Natural killer cell (primary cell): ENCODE data around the gene CCNB2. TPM values are rescaled to one million over a fixed set of nuclear protein-coding genes. Genes with fewer than 3 reads are reported as not detected.

ENCODE experiments used
- ATAC-seq, 3 donors: fragments of 150-1000 bp in 2 of 3; fragments of 200-7000 bp in 1 of 3; cut with Tn5 transposase; 1 replicate in 1 of 3; 2 replicates in 2 of 3; pipeline ENCODE4 v1.10.0; 2021; ENCODE audit warnings: mild to moderate bottlenecking in 2 of 3, moderate library complexity in 2 of 3
- DNase-seq, 2 donors: peaks; one replicate each; pipeline versions ENCODE4 v3.0.0 to v3.0.0-alpha.2; 2013 to 2021; ENCODE audit warnings: mixed read lengths in 1 of 2
- H3K27ac ChIP-seq: one replicate; pipeline ENCODE4 v1.5.1; 2013; ENCODE audit warnings: mild to moderate bottlenecking, low read length
- H3K27me3 ChIP-seq: one replicate; pipeline ENCODE4 v1.6.1; 2013; ENCODE audit warnings: low read length; ENCODE audit not compliant: control insufficient read depth, insufficient read depth
- H3K36me3 ChIP-seq: one replicate; pipeline ENCODE4 v1.6.1; 2013; ENCODE audit warnings: low read length; ENCODE audit not compliant: control insufficient read depth, insufficient read depth
- H3K4me1 ChIP-seq: one replicate; pipeline ENCODE4 v1.6.1; 2013; ENCODE audit warnings: low read length; ENCODE audit not compliant: control insufficient read depth, insufficient read depth
- H3K4me3 ChIP-seq: one replicate; pipeline ENCODE4 v1.5.1; 2013; ENCODE audit warnings: low read length
- H3K9me3 ChIP-seq: one replicate; pipeline ENCODE4 v1.6.1; 2013; ENCODE audit warnings: low read length; ENCODE audit not compliant: control insufficient read depth, insufficient read depth
- H3K27ac Mint-ChIP-seq, 2 donors: one replicate each; pipeline ENCODE4 v1.8.0; 2022; ENCODE audit warnings: mild to moderate bottlenecking in 2 of 2, mixed read lengths in 2 of 2, moderate library complexity in 1 of 2
- H3K27me3 Mint-ChIP-seq, 2 donors: one replicate each; pipeline ENCODE4 v1.8.0; 2022; ENCODE audit warnings: low read depth in 2 of 2, mixed read lengths in 2 of 2
- H3K36me3 Mint-ChIP-seq: one replicate; pipeline ENCODE4 v1.8.0; 2022; ENCODE audit warnings: mixed read lengths
- H3K4me1 Mint-ChIP-seq, 2 donors: one replicate each; pipeline ENCODE4 v1.8.0; 2022; ENCODE audit warnings: mixed read lengths in 2 of 2
- H3K4me3 Mint-ChIP-seq: one replicate; pipeline ENCODE4 v1.8.0; 2022; ENCODE audit warnings: mild to moderate bottlenecking, moderate library complexity, mixed read lengths
- H3K9me3 Mint-ChIP-seq, 2 donors: one replicate each; pipeline ENCODE4 v1.8.0; 2022; ENCODE audit warnings: mixed read lengths in 2 of 2
- CTCF ChIP-seq: fragments of 200-600 bp; IDR thresholded peaks from one replicate; pipeline ENCODE4 v1.8.0; 2022; ENCODE audit warnings: antibody characterized with exemption
- WGBS: methylation state at CpG from one replicate; pipeline ENCODE4 v1.1.7; 2013; ENCODE audit warnings: missing lambda C conversion rate; ENCODE audit not compliant: insufficient coverage; 5-methylcytosine and 5-hydroxymethylcytosine counted together
- intact Hi-C: fragments of 100-400 bp; cut with micrococcal nuclease; formaldehyde crosslinking; loops from one replicate; pipeline ENCODE4 v1.14.2; 2022
- total RNA-seq, 4 donors: library from RNA; stranded (reverse); fragments of 120-200 nt in 1 of 4; gene quantifications; one replicate each; pipeline versions ENCODE4 v1.2.3 to v1.2.4, GENCODE V29; 2013 to 2022

Gene CCNB2
- total RNA-seq, 3 donors from 2014 or later (not counting 1 experiment from before 2014, with no cell fraction given) = 0.47 to 1.4 (median 1.1) TPM

- Histone ChIP-seq H3K9me3 (no peaks in the 10 kb centered on the region), H3K4me1 (no peaks in the 10 kb centered on the region), H3K4me3 (no peak overlapping the region), H3K36me3 (peaks cover 89% of the 10 kb centered on the region), H3K27me3 (no peaks in the 10 kb centered on the region), H3K27ac (no peak overlapping the region)
- H3K9me3 Mint-ChIP-seq = no peaks in the 10 kb centered on the region
- DNase-seq (no peak), ATAC-seq (no peak)
- no peaks in the 10 kb centered on the region for H3K4me1 Mint-ChIP-seq
- intact Hi-C loops = no loop called here
- no peaks in the 10 kb centered on the region for H3K27me3 Mint-ChIP-seq
- no peak overlapping the region for H3K4me3 Mint-ChIP-seq
- 91% methylated on average over 4 of the region's 4 CpGs for WGBS
- H3K27ac Mint-ChIP-seq = no peak overlapping the region
- H3K36me3 Mint-ChIP-seq = peaks cover 7% of the 10 kb centered on the region
- no peak for TF ChIP-seq CTCF
These were observed 41.9 kb upstream of the CCNB2 start for GRCh38 chr15:59063042-59063441.

- Mint-ChIP-seq H3K4me3 (no peak overlapping the region), H3K4me1 (peaks cover 0 to 7% of the 10 kb centered on the region in 2 donors), H3K27me3 (no peaks in the 10 kb centered on the region), H3K9me3 (no peaks in the 10 kb centered on the region), H3K36me3 (peaks cover 18% of the 10 kb centered on the region), H3K27ac (no peak overlapping the region)
- Histone ChIP-seq H3K9me3 (no peaks in the 10 kb centered on the region), H3K36me3 (peaks cover 54% of the 10 kb centered on the region), H3K4me1 (no peaks in the 10 kb centered on the region), H3K27ac (no peak overlapping the region), H3K4me3 (no peak overlapping the region), H3K27me3 (no peaks in the 10 kb centered on the region)
- TF ChIP-seq CTCF = no peak
- ATAC-seq (no peak), DNase-seq (no peak)
- 100% methylated on average over 1 of the region's 1 CpG for WGBS
- intact Hi-C loops = no loop called here
These were observed 35.5 kb upstream of the CCNB2 start for GRCh38 chr15:59069430-59069829.

GRCh38 chr15:59074607-59075006 lies 30.3 kb upstream of the CCNB2 start:
- no peak overlapping the region for H3K4me3 Mint-ChIP-seq
- Histone ChIP-seq H3K4me3 (no peak overlapping the region), H3K27ac (no peak overlapping the region), H3K4me1 (no peaks in the 10 kb centered on the region), H3K36me3 (peaks cover 47% of the 10 kb centered on the region), H3K9me3 (no peaks in the 10 kb centered on the region), H3K27me3 (no peaks in the 10 kb centered on the region)
- H3K27ac Mint-ChIP-seq = peak overlapping the region in 1 of 2 donors; percentile 44
- peaks cover 0 to 9% of the 10 kb centered on the region in 2 donors for H3K4me1 Mint-ChIP-seq
- DNase-seq (no peak), ATAC-seq (no peak)
- TF ChIP-seq CTCF = no peak
- intact Hi-C loops = no loop called here
- peaks cover 12% of the 10 kb centered on the region for H3K36me3 Mint-ChIP-seq
- no CpG with 5 or more reads among the region's 1 CpG for WGBS
- no peaks in the 10 kb centered on the region for H3K9me3 Mint-ChIP-seq
- no peaks in the 10 kb centered on the region for H3K27me3 Mint-ChIP-seq

- TF ChIP-seq CTCF = no peak
- Histone ChIP-seq H3K27ac (no peak overlapping the region), H3K36me3 (peaks cover 81% of the 10 kb centered on the region), H3K27me3 (no peaks in the 10 kb centered on the region), H3K4me3 (no peak overlapping the region), H3K4me1 (no peaks in the 10 kb centered on the region), H3K9me3 (no peaks in the 10 kb centered on the region)
- no peaks in the 10 kb centered on the region for H3K27me3 Mint-ChIP-seq
- peaks cover 20% of the 10 kb centered on the region for H3K36me3 Mint-ChIP-seq
- intact Hi-C loops = no loop called here
- H3K9me3 Mint-ChIP-seq = no peaks in the 10 kb centered on the region
- peak overlapping the region in 1 of 2 donors; percentile 2 for H3K27ac Mint-ChIP-seq
- no peak overlapping the region for H3K4me3 Mint-ChIP-seq
- ATAC-seq (no peak), DNase-seq (no peak)
- no peaks in the 10 kb centered on the region for H3K4me1 Mint-ChIP-seq
- WGBS = 97% methylated on average over 2 of the region's 2 CpGs
These were observed 17.2 kb upstream of the CCNB2 start for GRCh38 chr15:59087731-59088130.
